HepG2 (cell line): ENCODE results near the gene C16orf90. TPM values are rescaled to one million over a fixed set of nuclear protein-coding genes. Genes with fewer than 3 reads are reported as not detected.
A peak's percentile ranks its signal among the peaks of the same experiment; 100 is the strongest.

Experiments used
- BRCA1 ChIP-seq: sonication (generic); formaldehyde crosslinking; IDR thresholded peaks from 2 replicates; pipeline ENCODE4 v1.4.0; 2020; ENCODE audit warnings: missing genetic modification reagents
- GPBP1L1 ChIP-seq: sonication (generic); formaldehyde crosslinking; IDR thresholded peaks from 2 replicates; pipeline ENCODE4 v1.5.0; 2020; ENCODE audit warnings: mild to moderate bottlenecking, missing genetic modification reagents
- KLF15 ChIP-seq: sonication (generic); formaldehyde crosslinking; IDR thresholded peaks from 2 replicates; pipeline ENCODE4 v1.8.1; 2023; ENCODE audit warnings: borderline replicate concordance, mild to moderate bottlenecking, inconsistent platforms, missing genetic modification reagents, mixed read lengths
- PLRG1 ChIP-seq: fragments of 450-650 bp; conservative IDR thresholded peaks from 2 replicates; pipeline ENCODE4 v1.6.1; 2016
- SRSF1 ChIP-seq: fragments of 200-400 bp; formaldehyde crosslinking; optimal IDR thresholded peaks from 2 replicates; pipeline ENCODE3; 2017; ENCODE audit warnings: mild to moderate bottlenecking, low read depth, low read length, moderate library complexity
- SRSF4 ChIP-seq: fragments of 200-400 bp; formaldehyde crosslinking; IDR thresholded peaks from one replicate; pipeline ENCODE4 v1.6.1; 2018; ENCODE audit warnings: mild to moderate bottlenecking, low read depth, low read length, moderate library complexity; ENCODE audit not compliant: poor library complexity, severe bottlenecking
- TCF12 ChIP-seq, 2 experiments: fragments of 450-650 bp in 1 of 2; sonication (generic) in 1 of 2; formaldehyde crosslinking in 1 of 2; IDR thresholded peaks; 2 replicates each; pipeline versions ENCODE4 v1.6.1 to v1.8.0; 2017 to 2022; ENCODE audit warnings: antibody characterized with exemption in 1 of 2, mild to moderate bottlenecking in 1 of 2, missing genetic modification reagents in 1 of 2, moderate library complexity in 1 of 2
- THAP11 ChIP-seq: IDR thresholded peaks from 2 replicates; pipeline ENCODE4 v1.6.1; 2016; ENCODE audit warnings: missing biosample characterization, missing genetic modification reagents
- THAP8 ChIP-seq: sonication (generic); formaldehyde crosslinking; IDR thresholded peaks from 2 replicates; pipeline ENCODE4 v1.5.1; 2020; ENCODE audit warnings: missing genetic modification reagents, mild to moderate bottlenecking, borderline replicate concordance
- ZBTB14 ChIP-seq: sonication (generic); formaldehyde crosslinking; IDR thresholded peaks from 2 replicates; pipeline ENCODE4 v1.4.0; 2020; ENCODE audit warnings: missing genetic modification reagents
- ZBTB26 ChIP-seq: IDR thresholded peaks from 2 replicates; pipeline ENCODE4 v1.6.1; 2016; ENCODE audit warnings: missing compliant biosample characterization, missing genetic modification reagents, borderline replicate concordance
- ZFP37 ChIP-seq: sonication (generic); formaldehyde crosslinking; IDR thresholded peaks from 2 replicates; pipeline ENCODE4 v1.4.0; 2020; ENCODE audit warnings: missing genetic modification reagents, borderline replicate concordance
- ZNF264 ChIP-seq: sonication (generic); formaldehyde crosslinking; IDR thresholded peaks from 2 replicates; pipeline ENCODE4 v1.4.0; 2020; ENCODE audit warnings: missing genetic modification reagents
- ZNF407 ChIP-seq: sonication (generic); formaldehyde crosslinking; IDR thresholded peaks from one replicate; pipeline ENCODE4 v1.5.1; 2020; ENCODE audit warnings: mild to moderate bottlenecking, missing genetic modification reagents; ENCODE audit errors: not compliant biosample characterization
- ZNF629 ChIP-seq: sonication (generic); formaldehyde crosslinking; conservative IDR thresholded peaks from 2 replicates; pipeline ENCODE4 v1.5.0; 2020; ENCODE audit warnings: missing genetic modification reagents
- ZNF749 ChIP-seq: sonication (generic); formaldehyde crosslinking; IDR thresholded peaks from 2 replicates; pipeline ENCODE4 v1.8.0; 2022; ENCODE audit warnings: mild to moderate bottlenecking, missing genetic modification reagents, moderate library complexity, borderline replicate concordance
- ZNF777 ChIP-seq: sonication (generic); formaldehyde crosslinking; IDR thresholded peaks from 2 replicates; pipeline ENCODE4 v1.4.0; 2020; ENCODE audit warnings: missing genetic modification reagents
- polyA plus RNA-seq, 8 experiments: library from polyadenylated mRNA; depleted of rRNA in 3 of 8; stranded (reverse) in 7 of 8; unstranded in 1 of 8; fragments of >200 nt; fragmentation: Illumina TruSeq in 4 of 8; extraction: Trizol in 4 of 8; gene quantifications; 2 replicates each; pipeline versions ENCODE4 v1.2.1 to v1.2.3, GENCODE V29; 2011 to 2016; ENCODE audit warnings: low read depth in 4 of 8, missing spikeins in 1 of 8, mixed read lengths in 1 of 8; ENCODE audit not compliant: insufficient read depth in 1 of 8
- total RNA-seq, 5 experiments: library from RNA; depleted of rRNA; stranded (reverse); fragments of >200 nt; fragmentation: Illumina TruSeq; extraction: Trizol; gene quantifications; 2 replicates each; pipeline ENCODE4 v1.2.3, GENCODE V29; 2016; ENCODE audit warnings: low read depth in 1 of 5

C16orf90 gene
- total and polyA plus RNA-seq, 2 of the 13 experiments (the other 11 are each of a cell fraction or from before 2014, with no cell fraction given) = not detected

- TF ChIP-seq SRSF1 (no peak), KLF15 (CRISPR knock-in tag) (no peak), ZFP37 (CRISPR knock-in tag) (no peak), THAP8 (CRISPR knock-in tag) (no peak), SRSF4 (no peak), ZNF264 (CRISPR knock-in tag) (no peak), ZNF407 (CRISPR knock-in tag) (no peak), ZBTB26 (CRISPR knock-in tag) (no peak), ZBTB14 (CRISPR knock-in tag) (no peak), GPBP1L1 (CRISPR knock-in tag) (no peak), PLRG1 (no peak), THAP11 (CRISPR knock-in tag) (0 out of 2 replicates have a peak, but pooled peaks have one; percentile 8), ZNF749 (CRISPR knock-in tag) (no peak), BRCA1 (CRISPR knock-in tag) (no peak), ZNF629 (no peak), ZNF777 (CRISPR knock-in tag) (no peak), TCF12 (IDR thresholded peaks at IDR 0.05) (no peak), TCF12 (CRISPR knock-in tag; IDR thresholded peaks at IDR 0.05) (no peak)
These were observed 40.6 kb downstream of the C16orf90 start (continued) for GRCh38 chr16:3454631-3455147.
